ENCODE data around the gene GALR2.

DNA sequence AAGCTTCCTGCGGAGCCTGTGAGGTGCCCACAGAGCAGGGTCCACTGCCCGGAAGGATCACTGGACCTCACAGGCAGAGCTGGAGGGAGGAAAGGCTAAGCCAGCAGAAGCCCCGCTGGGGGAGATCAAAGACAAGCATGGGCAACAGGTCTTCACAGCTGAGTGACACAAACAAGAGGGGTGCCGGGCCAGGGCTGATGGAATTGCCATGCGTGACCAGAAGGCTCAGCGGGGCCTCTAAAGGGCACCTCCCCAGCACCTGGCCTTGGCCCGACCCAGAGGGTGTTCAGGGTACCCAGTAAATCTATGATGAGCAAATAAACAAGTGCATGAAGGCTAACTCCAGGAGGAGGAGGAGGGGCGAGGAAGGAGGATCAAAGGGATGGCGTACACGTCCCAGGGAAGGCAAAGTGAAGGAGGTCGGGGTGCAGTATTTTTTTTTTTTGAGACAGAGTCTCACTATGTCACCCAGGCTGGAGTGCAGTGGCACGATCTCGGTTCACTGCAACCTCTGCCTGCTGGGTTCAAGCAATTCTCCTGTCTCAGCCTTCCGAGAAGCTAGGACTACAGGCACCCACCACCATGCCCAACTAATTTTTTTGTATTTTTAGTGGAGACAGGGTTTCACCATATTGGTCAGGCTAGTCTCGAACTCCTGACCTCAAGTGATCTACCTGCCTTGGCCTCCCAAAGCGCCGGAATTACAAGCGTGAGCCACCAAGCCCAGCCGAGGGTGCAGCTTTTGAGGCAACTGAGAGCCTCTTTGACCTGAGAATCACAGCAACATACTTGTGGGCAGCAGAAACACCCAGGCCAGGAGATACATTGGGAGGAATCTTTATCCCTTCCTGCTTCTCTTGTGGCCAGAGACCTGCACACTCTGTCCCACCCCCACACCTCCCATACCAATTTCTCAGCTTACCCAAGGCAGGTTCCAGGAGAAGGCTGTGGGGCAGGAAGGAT is 45.1 kb downstream of the GALR2 start:
- TF ChIP-seq, protein P1, sequence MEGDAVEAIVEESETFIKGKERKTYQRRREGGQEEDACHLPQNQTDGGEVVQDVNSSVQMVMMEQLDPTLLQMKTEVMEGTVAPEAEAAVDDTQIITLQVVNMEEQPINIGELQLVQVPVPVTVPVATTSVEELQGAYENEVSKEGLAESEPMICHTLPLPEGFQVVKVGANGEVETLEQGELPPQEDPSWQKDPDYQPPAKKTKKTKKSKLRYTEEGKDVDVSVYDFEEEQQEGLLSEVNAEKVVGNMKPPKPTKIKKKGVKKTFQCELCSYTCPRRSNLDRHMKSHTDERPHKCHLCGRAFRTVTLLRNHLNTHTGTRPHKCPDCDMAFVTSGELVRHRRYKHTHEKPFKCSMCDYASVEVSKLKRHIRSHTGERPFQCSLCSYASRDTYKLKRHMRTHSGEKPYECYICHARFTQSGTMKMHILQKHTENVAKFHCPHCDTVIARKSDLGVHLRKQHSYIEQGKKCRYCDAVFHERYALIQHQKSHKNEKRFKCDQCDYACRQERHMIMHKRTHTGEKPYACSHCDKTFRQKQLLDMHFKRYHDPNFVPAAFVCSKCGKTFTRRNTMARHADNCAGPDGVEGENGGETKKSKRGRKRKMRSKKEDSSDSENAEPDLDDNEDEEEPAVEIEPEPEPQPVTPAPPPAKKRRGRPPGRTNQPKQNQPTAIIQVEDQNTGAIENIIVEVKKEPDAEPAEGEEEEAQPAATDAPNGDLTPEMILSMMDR (IDR thresholded peaks at IDR 0.05), result no peak
- TF ChIP-seq ZFX (IDR thresholded peaks at IDR 0.05; ENCODE audit: borderline replicate concordance), result no peak
